ENCODE data around the gene LZTS2. TPM values are rescaled to one million over a fixed set of nuclear protein-coding genes. Genes with fewer than 3 reads are reported as not detected.

LZTS2 gene
- total RNA-seq, 2 donors from 2014 or later: 40.0 to 71.0 TPM

DNA sequence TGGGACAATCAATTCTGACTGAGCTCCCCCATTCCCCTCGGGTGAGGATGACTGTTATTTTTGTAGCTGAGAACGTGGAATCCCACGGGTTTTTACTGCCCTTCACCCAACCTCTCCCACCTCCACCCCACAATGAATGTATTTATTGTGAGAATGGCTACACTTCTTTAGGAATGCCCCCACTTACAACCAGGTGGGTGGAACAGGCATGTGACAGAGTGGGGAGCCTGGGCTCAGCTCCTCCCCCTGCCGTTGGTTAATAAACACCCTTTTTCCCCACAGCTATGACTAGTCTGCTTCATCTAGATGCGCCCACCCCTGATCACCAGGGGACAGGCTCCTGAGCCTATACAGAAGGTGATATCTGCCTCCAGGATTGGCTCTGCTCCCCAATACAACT lies 14.3 kb upstream of the LZTS2 start:
- Histone ChIP-seq H3K4me3 (no peak overlapping the region), H3K9me3 (no peaks in the 10 kb centered on the region), H3K4me1 (peaks cover 0 to 22% of the 10 kb centered on the region in 2 donors), H3K27ac (no peak overlapping the region), H3K36me3 (peaks cover 28% of the 10 kb centered on the region), H3K27me3 (no peaks in the 10 kb centered on the region)
- TF ChIP-seq, protein P1, sequence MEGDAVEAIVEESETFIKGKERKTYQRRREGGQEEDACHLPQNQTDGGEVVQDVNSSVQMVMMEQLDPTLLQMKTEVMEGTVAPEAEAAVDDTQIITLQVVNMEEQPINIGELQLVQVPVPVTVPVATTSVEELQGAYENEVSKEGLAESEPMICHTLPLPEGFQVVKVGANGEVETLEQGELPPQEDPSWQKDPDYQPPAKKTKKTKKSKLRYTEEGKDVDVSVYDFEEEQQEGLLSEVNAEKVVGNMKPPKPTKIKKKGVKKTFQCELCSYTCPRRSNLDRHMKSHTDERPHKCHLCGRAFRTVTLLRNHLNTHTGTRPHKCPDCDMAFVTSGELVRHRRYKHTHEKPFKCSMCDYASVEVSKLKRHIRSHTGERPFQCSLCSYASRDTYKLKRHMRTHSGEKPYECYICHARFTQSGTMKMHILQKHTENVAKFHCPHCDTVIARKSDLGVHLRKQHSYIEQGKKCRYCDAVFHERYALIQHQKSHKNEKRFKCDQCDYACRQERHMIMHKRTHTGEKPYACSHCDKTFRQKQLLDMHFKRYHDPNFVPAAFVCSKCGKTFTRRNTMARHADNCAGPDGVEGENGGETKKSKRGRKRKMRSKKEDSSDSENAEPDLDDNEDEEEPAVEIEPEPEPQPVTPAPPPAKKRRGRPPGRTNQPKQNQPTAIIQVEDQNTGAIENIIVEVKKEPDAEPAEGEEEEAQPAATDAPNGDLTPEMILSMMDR (IDR thresholded peaks at IDR 0.05): no peak
- DNase-seq (ENCODE audit: low spot score): no peak

DNA sequence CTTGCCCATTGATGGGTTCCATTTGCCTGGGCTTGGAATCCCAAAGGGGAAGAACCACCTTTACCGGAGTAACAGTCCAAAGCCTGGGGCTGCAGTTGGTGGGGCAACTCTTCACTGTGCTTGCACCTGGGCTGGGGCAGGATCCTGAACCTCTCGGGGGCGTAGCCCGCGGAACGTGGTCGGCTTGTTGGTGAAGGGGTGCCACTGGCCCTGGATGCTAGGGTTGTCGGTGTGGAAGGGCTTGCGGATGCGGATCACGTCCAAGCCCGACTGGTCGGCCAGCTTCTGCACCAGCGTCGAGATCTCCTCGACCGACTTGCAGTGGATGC lies 13.0 kb upstream of the LZTS2 start:
- TF ChIP-seq, protein P1 (IDR thresholded peaks at IDR 0.05): no peak
- DNase-seq (ENCODE audit: low spot score): no peak
- Histone ChIP-seq H3K27ac (peak overlapping the region; percentile 82 to 83), H3K4me1 (peaks cover 0 to 22% of the 10 kb centered on the region in 2 donors), H3K4me3 (peak overlapping the region; percentile 91 to 94), H3K27me3 (no peaks in the 10 kb centered on the region), H3K9me3 (no peaks in the 10 kb centered on the region), H3K36me3 (peaks cover 35% of the 10 kb centered on the region)

DNA sequence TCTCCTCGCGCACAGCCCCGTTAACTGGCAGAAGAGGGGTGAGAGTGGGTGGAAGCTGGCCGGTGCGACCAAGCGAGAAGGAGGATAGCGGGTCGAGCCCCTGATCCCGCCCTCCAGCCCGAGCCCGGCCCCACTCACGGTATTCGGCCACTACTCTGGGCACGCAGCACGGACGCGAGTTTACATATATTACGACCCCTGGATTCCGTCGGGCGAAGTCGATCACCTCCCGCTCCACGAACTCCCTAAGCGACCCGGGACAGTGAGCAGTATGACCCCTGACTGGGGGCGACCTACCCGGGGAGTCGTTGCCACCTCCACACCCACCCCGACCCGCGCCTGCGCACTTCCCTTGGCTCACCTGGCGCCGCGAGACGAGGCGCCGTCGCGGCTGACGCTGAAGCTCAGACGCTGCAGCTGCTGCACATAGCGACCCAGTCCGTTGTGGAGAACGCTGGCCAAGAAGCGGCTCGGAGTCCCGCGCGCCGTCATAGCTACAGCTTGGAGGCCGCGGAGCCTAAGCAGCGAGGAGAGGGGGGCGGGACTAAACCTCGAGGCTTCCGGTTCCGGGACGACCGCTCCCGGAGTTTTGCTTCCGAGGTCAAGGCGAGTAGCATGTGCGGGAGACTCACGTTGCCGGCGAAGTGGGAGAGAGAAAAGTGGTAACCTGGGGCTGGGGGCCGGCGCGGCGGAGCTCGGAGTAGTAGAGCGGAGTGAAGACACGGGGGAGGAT lies 12.5 kb upstream of the LZTS2 start, which contains the start of the genes MRPL43 and TWNK:
MRPL43 (minus strand) TSS at position 546 of the 733 bp plus-strand sequence; CDS start at position 492, 54 bp downstream.
TWNK (plus strand) TSS at position 592 of the 733 bp plus-strand sequence. CDS start 668 bp downstream, outside the sequence.
- Histone ChIP-seq H3K36me3 (peaks cover 37% of the 10 kb centered on the region), H3K27ac (peak within 1 kb of the TSS; percentile 82 to 83), H3K4me1 (peaks cover 0 to 22% of the 10 kb centered on the region in 2 donors), H3K9me3 (no peaks in the 10 kb centered on the region), H3K4me3 (peak within 1 kb of the TSS; percentile 91 to 94), H3K27me3 (no peaks in the 10 kb centered on the region)
- TF ChIP-seq, protein P1 (IDR thresholded peaks at IDR 0.05): no peak
- DNase-seq (ENCODE audit: low spot score): peak; percentile 82

DNA sequence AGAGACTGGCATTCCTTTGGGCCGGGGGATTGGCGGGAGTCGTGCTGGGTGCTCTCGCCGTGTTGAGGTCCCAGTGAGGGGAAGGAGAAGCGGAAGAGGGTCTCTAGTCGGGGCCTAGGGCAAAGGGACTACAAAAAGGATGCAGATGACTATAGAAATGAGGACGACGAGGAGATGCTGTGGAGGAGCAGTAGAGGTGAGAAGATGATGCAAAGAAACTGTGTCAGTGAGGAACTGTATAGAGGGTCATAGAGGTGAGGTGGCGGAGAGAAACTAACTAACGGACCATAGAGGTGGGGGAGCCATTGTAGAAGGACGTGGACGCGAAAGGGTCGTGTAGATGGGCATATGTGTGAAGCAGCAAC lies 11.9 kb upstream of the LZTS2 start:
- TF ChIP-seq, protein P1 (IDR thresholded peaks at IDR 0.05): no peak

DNA sequence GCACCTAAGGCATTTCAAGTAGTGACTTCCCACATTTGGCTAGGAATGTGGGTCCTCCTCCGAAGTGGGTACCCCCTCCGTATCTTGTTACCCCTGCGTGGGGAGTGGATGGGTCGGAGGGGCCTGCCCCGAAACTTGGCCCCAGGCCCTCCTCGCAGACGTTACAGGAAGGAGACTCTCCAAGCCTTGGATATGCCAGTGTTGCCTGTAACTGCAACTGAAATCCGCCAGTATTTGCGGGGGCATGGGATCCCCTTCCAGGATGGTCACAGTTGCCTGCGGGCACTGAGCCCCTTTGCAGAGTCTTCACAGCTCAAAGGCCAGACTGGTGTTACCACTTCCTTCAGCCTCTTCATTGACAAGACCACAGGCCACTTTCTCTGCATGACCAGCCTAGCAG lies 11.4 kb upstream of the LZTS2 start:
- H3K9me3 ChIP-seq: no peaks in the 10 kb centered on the region
- no peak for DNase-seq (ENCODE audit: low spot score)
- no peak overlapping the region for H3K27ac ChIP-seq
- no peaks in the 10 kb centered on the region for H3K27me3 ChIP-seq
- peaks cover 0 to 22% of the 10 kb centered on the region in 2 donors for H3K4me1 ChIP-seq
- H3K4me3 ChIP-seq: peak overlapping the region; percentile 91 to 94
- H3K36me3 ChIP-seq: peaks cover 38% of the 10 kb centered on the region
- TF ChIP-seq, protein P1 (IDR thresholded peaks at IDR 0.05): no peak

More for the DNA sequence above, 11.9 kb upstream of the LZTS2 start:
- Histone ChIP-seq H3K4me3 (peak overlapping the region; percentile 91 to 94), H3K4me1 (peaks cover 0 to 22% of the 10 kb centered on the region in 2 donors), H3K27me3 (no peaks in the 10 kb centered on the region), H3K36me3 (peaks cover 37% of the 10 kb centered on the region), H3K9me3 (no peaks in the 10 kb centered on the region), H3K27ac (peak overlapping the region; percentile 82 to 83)
- DNase-seq (ENCODE audit: low spot score): no peak
